ENCODE results near the gene CIAO1. TPM values are rescaled to one million over a fixed set of nuclear protein-coding genes. Genes with fewer than 3 reads are reported as not detected.

The CIAO1 gene
- total and polyA plus RNA-seq, 2 of the 13 experiments (the other 11 are each of a cell fraction or from before 2014, with no cell fraction given): 99.3 to 120 TPM

DNA sequence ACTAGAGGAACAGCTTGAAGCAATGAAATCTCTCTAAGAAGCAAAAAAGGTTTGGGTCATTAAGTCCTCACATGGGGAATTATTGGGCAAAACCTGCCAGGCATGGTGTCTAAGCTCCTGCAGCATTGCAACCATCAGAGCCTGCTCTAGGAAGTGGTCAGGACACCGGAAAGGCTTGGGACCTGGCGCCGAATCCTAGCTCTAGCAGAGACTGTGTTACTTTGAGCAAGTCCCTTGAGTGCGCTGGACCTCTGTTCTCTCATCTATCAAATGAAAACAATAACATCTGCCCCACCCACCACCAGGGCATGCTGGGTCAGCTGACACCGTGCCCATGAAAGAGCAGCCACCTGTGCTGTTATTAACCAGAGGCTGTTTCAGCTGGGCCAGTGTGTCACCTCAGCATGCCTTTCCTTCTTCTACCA is 6.5 kb upstream of the CIAO1 start (continued):
- TF ChIP-seq ATF2 (CRISPR knock-in tag; IDR thresholded peaks at IDR 0.05) (0 out of 2 replicates have a peak, but pooled peaks have one; percentile 54), BATF2 (CRISPR knock-in tag; IDR thresholded peaks at IDR 0.05) (no peak), FOXK1 (CRISPR knock-in tag; IDR thresholded peaks at IDR 0.05; ENCODE audit: borderline replicate concordance, low read depth) (0 out of 2 replicates have a peak, but pooled peaks have one; percentile 25), FOXP1 (IDR thresholded peaks at IDR 0.05) (no peak), FOXP1 (CRISPR knock-in tag; IDR thresholded peaks at IDR 0.05) (peak; percentile 26; the same call in 1 of the 2 replicates), ZNF232 (CRISPR knock-in tag; IDR thresholded peaks at IDR 0.05; ENCODE audit: borderline replicate concordance) (no peak), ZBTB7B (CRISPR knock-in tag; IDR thresholded peaks at IDR 0.05) (no peak), ZNF737 (CRISPR knock-in tag; IDR thresholded peaks at IDR 0.05; ENCODE audit: borderline replicate concordance) (no peak), ARID2 (CRISPR knock-in tag; IDR thresholded peaks at IDR 0.05; ENCODE audit: borderline replicate concordance) (no peak), MAZ (IDR thresholded peaks at IDR 0.05; ENCODE audit: borderline replicate concordance, low read depth, low read length) (no peak), MAZ (CRISPR knock-in tag; IDR thresholded peaks at IDR 0.05; ENCODE audit: low read depth) (0 out of 2 replicates have a peak, but pooled peaks have one; percentile 30), SRSF4 (IDR thresholded peaks at IDR 0.05; ENCODE audit: low read depth, low read length, poor library complexity, severe bottlenecking) (no peak), ZNF547 (CRISPR knock-in tag; IDR thresholded peaks at IDR 0.05) (0 out of 2 replicates have a peak, but pooled peaks have one; percentile 9), MAFF (IDR thresholded peaks at IDR 0.05; ENCODE audit: low read depth, low read length) (no peak), ZNF205 (CRISPR knock-in tag; IDR thresholded peaks at IDR 0.05) (0 out of 2 replicates have a peak, but pooled peaks have one; percentile 24), ZNF501 (CRISPR knock-in tag; IDR thresholded peaks at IDR 0.05) (peak; percentile 15; the same call in 1 of the 2 replicates)
- TF ChIP-seq, protein P1, sequence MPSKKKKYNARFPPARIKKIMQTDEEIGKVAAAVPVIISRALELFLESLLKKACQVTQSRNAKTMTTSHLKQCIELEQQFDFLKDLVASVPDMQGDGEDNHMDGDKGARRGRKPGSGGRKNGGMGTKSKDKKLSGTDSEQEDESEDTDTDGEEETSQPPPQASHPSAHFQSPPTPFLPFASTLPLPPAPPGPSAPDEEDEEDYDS (CRISPR knock-in tag; IDR thresholded peaks at IDR 0.05): no peak

Data from HepG2 (cell line).